ENCODE results near the gene CCNH. TPM values are rescaled to one million over a fixed set of nuclear protein-coding genes. Genes with fewer than 3 reads are reported as not detected.

CCNH gene
- total RNA-seq, 1 donor from 2014 or later: 57.7 TPM

GRCh38 chr5:87403409-87403808, 9.3 kb downstream of the CCNH start:
- no peak for DNase-seq (ENCODE audit: low read depth in 2 of 2)

- DNase-seq (ENCODE audit: low read depth in 2 of 2): no peak
Measured at GRCh38 chr5:87401626-87402025, 11.1 kb downstream of the CCNH start.

- peak; percentile 58 to 61 for DNase-seq (ENCODE audit: low read depth in 2 of 2)
Measured at GRCh38 chr5:87400305-87400899, 12.3 kb downstream of the CCNH start.

GRCh38 chr5:87399720-87400119, 13.0 kb downstream of the CCNH start:
- DNase-seq (ENCODE audit: low read depth in 2 of 2): peak in 1 of 2 donors; percentile 9

- peak in 1 of 2 donors; percentile 14 for DNase-seq (ENCODE audit: low read depth in 2 of 2)
Measured at GRCh38 chr5:87398981-87399614, 13.6 kb downstream of the CCNH start.

GRCh38 chr5:87394411-87395165, 18.1 kb downstream of the CCNH start:
- DNase-seq (ENCODE audit: low read depth in 2 of 2): peak in 1 of 2 donors; percentile 58

GRCh38 chr5:87393331-87393730, 19.4 kb downstream of the CCNH start:
- peak; percentile 26 to 85 for DNase-seq (ENCODE audit: low read depth in 2 of 2)

GRCh38 chr5:87392801-87393200, 19.9 kb downstream of the CCNH start:
- no peak for DNase-seq (ENCODE audit: low read depth in 2 of 2)

- DNase-seq (ENCODE audit: low read depth in 2 of 2): no peak
Measured at GRCh38 chr5:87392170-87392569, 20.6 kb downstream of the CCNH start.

GRCh38 chr5:87390576-87391199, 22.0 kb downstream of the CCNH start:
- no peak for DNase-seq (ENCODE audit: low read depth in 2 of 2)

GRCh38 chr5:87390075-87390474, 22.7 kb downstream of the CCNH start:
- no peak for DNase-seq (ENCODE audit: low read depth in 2 of 2)

- DNase-seq (ENCODE audit: low read depth in 2 of 2): no peak
Measured at GRCh38 chr5:87389296-87390034, 23.3 kb downstream of the CCNH start.

GRCh38 chr5:87388129-87388528, 24.6 kb downstream of the CCNH start:
- no peak for DNase-seq (ENCODE audit: low read depth in 2 of 2)

GRCh38 chr5:87385802-87386201, 26.9 kb downstream of the CCNH start:
- no peak for DNase-seq (ENCODE audit: low read depth in 2 of 2)

- no peak for DNase-seq (ENCODE audit: low read depth in 2 of 2)
Measured at GRCh38 chr5:87383216-87383615, 29.5 kb downstream of the CCNH start.

GRCh38 chr5:87382224-87382623, 30.5 kb downstream of the CCNH start:
- no peak for DNase-seq (ENCODE audit: low read depth in 2 of 2)

- DNase-seq (ENCODE audit: low read depth in 2 of 2): no peak
Measured at GRCh38 chr5:87372705-87373104, 40.0 kb downstream of the CCNH start.

GRCh38 chr5:87369431-87369830, 43.3 kb downstream of the CCNH start:
- no peak for DNase-seq (ENCODE audit: low read depth in 2 of 2)

- DNase-seq (ENCODE audit: low read depth in 2 of 2): no peak
Measured at GRCh38 chr5:87368601-87369000, 44.1 kb downstream of the CCNH start.

- no peak for DNase-seq (ENCODE audit: low read depth in 2 of 2)
Measured at GRCh38 chr5:87367243-87367642, 45.5 kb downstream of the CCNH start.

GRCh38 chr5:87361536-87362213, 51.1 kb downstream of the CCNH start:
- no peak for DNase-seq (ENCODE audit: low read depth in 2 of 2)

Data from lung microvascular endothelial cell (primary cell).